Smooth muscle cell (in vitro differentiated cells): ENCODE measurements around the gene PCGF3. TPM values are rescaled to one million over a fixed set of nuclear protein-coding genes. Genes with fewer than 3 reads are reported as not detected.

ENCODE experiments used
- DNase-seq: peaks from one replicate; lab custom pipeline; 2025; ENCODE audit not compliant: unreplicated experiment; lab: John Stamatoyannopoulos, UW
- H2AFZ ChIP-seq: fragments of 200-600 bp; sonication (generic); 2 replicates; pipeline ENCODE4 v1.6.0; 2016; ENCODE audit warnings: antibody characterized with exemption, low read depth, mild to moderate bottlenecking
- H3F3A ChIP-seq: fragments of 200-600 bp; sonication (generic); 2 replicates; pipeline ENCODE4 v1.6.0; 2017; ENCODE audit warnings: antibody characterized with exemption, low read depth
- H3K27ac ChIP-seq: fragments of 200-600 bp; sonication (generic); 2 replicates; pipeline ENCODE4 v1.5.1; 2016; ENCODE audit warnings: low read depth, mild to moderate bottlenecking
- H3K27me3 ChIP-seq: fragments of 200-600 bp; sonication (generic); 2 replicates; pipeline ENCODE4 v1.6.1; 2016; ENCODE audit warnings: low read depth, mild to moderate bottlenecking
- H3K36me3 ChIP-seq: fragments of 200-600 bp; sonication (generic); 2 replicates; pipeline ENCODE4 v1.5.1; 2016; ENCODE audit warnings: low read depth
- H3K4me1 ChIP-seq: fragments of 200-600 bp; sonication (generic); 2 replicates; pipeline ENCODE4 v1.5.1; 2016; ENCODE audit warnings: low read depth
- H3K4me2 ChIP-seq: fragments of 200-600 bp; sonication (generic); 2 replicates; pipeline ENCODE4 v1.6.0; 2016; ENCODE audit warnings: mild to moderate bottlenecking
- H3K4me3 ChIP-seq: fragments of 200-600 bp; sonication (generic); 2 replicates; pipeline ENCODE4 v1.5.1; 2016; ENCODE audit warnings: mild to moderate bottlenecking
- H3K79me2 ChIP-seq: fragments of 200-600 bp; sonication (generic); 2 replicates; pipeline ENCODE4 v1.6.0; 2016; ENCODE audit warnings: low read depth, mild to moderate bottlenecking
- H3K9ac ChIP-seq: fragments of 200-600 bp; sonication (generic); 2 replicates; pipeline ENCODE4 v1.6.0; 2016; ENCODE audit warnings: low read depth
- H3K9me3 ChIP-seq: fragments of 200-600 bp; sonication (generic); replicated peaks from 2 replicates; pipeline ENCODE4 v1.5.1; 2016; ENCODE audit warnings: low read depth
- H4K20me1 ChIP-seq: fragments of 200-600 bp; sonication (generic); 2 replicates; pipeline ENCODE4 v1.6.0; 2016; ENCODE audit warnings: low read depth
- CTCF ChIP-seq: fragments of 200-600 bp; sonication (generic); IDR thresholded peaks from 2 replicates; pipeline ENCODE4 v1.5.1; 2017; ENCODE audit warnings: borderline replicate concordance, mild to moderate bottlenecking, antibody characterized with exemption; ENCODE audit not compliant: insufficient read depth, poor library complexity, severe bottlenecking
- WGBS: methylation state at CpG from one replicate; pipeline ENCODE4 v1.1.7; 2016; ENCODE audit warnings: low lambda C conversion rate; 5-methylcytosine and 5-hydroxymethylcytosine counted together
- polyA plus RNA-seq: library from polyadenylated mRNA; unstranded; fragments of >200 nt; fragmentation: Nextera tagmentation; extraction: Ambion mirVana; gene quantifications from 2 replicates; pipeline ENCODE4 v1.2.1, GENCODE V29; 2016
- total RNA-seq: library from RNA; depleted of rRNA; stranded (reverse); fragments of >200 nt; gene quantifications from 2 replicates; pipeline ENCODE4 v1.2.3, GENCODE V29; 2014

Gene PCGF3
- total and polyA plus RNA-seq, 2 experiments from 2014 or later: 29.6 to 45.4 TPM

- peak; percentile 94 for DNase-seq
- Histone ChIP-seq H3F3A (peaks cover 26% of the 10 kb centered on the region), H3K9ac (peak overlapping the region; percentile 98), H3K79me2 (peaks cover 48% of the 10 kb centered on the region), H3K4me2 (peak overlapping the region; percentile 94), H3K27me3 (peaks cover 26% of the 10 kb centered on the region), H2AFZ (peak overlapping the region; percentile 90), H3K36me3 (no peaks in the 10 kb centered on the region), H3K4me3 (peak overlapping the region; percentile 86), H4K20me1 (peaks cover 43% of the 10 kb centered on the region), H3K27ac (peak overlapping the region; percentile 94), H3K9me3 (no peaks in the 10 kb centered on the region), H3K4me1 (peaks cover 26% of the 10 kb centered on the region)
- no peak for TF ChIP-seq CTCF
- 1% methylated on average over 40 of the region's 57 CpGs for WGBS
Measured at GRCh38 chr4:781493-782216, 76.0 kb downstream of the PCGF3 start.

DNA sequence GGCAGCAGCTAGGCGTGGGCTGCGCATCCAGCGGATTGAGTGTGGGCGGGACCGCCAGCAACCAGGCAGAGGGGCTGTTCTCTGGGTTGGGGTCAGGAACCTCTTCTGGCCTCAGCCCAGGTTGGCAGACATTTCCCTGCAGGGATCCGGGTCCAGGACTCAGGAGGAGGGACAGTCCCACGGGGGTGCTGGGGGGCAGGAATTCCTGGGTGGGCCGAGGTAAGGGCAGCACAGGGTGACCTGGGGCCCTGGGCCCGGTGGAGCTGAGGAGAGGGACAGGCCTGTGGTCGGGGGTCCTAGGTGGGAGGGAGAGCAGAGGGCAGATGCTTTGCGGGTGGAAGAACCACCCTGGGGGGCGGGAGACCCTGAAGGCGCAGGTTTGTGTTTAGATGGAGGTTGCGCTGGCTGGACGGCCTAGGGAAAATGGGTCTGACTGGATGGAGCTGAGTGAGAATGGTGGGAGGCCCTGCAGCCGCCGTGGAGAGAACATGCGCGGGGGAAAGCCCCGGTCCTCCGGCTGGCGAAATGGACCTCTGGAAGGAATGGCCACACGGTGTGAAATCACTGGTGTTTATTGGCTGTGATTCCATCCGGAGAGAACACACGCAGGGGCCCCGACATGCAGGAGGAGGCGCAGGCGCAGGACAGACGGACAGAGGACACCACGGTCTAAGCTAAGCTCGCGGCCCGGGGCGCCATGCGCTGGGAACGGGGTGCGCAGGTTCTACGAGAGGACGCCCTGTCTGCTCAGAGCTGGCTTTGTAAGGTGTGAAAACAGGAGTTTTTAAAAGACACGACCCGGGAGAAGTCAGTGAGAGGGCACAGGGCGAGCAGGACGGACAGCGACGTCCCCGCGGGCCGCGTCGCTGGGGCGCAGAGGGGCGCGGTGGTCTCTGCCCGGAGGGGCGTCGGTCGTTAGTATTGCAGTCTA, 79.0 kb downstream of the PCGF3 start:
- Histone ChIP-seq H3F3A (peaks cover 8% of the 10 kb centered on the region), H3K27ac (no peak overlapping the region), H2AFZ (no peak overlapping the region), H3K36me3 (no peaks in the 10 kb centered on the region), H3K4me2 (peak overlapping the region; percentile 81), H3K79me2 (peaks cover 17% of the 10 kb centered on the region), H3K9ac (no peak overlapping the region), H4K20me1 (peaks cover 12% of the 10 kb centered on the region), H3K27me3 (peaks cover 45% of the 10 kb centered on the region), H3K4me3 (no peak overlapping the region), H3K4me1 (peaks cover 26% of the 10 kb centered on the region), H3K9me3 (no peaks in the 10 kb centered on the region)
- no peak for DNase-seq
- 54% methylated on average over 49 of the region's 57 CpGs for WGBS
- no peak for TF ChIP-seq CTCF

GRCh38 chr4:785332-786073, 79.9 kb downstream of the PCGF3 start:
- Histone ChIP-seq H4K20me1 (peaks cover 4% of the 10 kb centered on the region), H3K79me2 (peaks cover 9% of the 10 kb centered on the region), H2AFZ (no peak overlapping the region), H3K27me3 (peaks cover 45% of the 10 kb centered on the region), H3K4me2 (peak overlapping the region; percentile 81), H3F3A (peaks cover 4% of the 10 kb centered on the region), H3K36me3 (no peaks in the 10 kb centered on the region), H3K4me1 (peaks cover 19% of the 10 kb centered on the region), H3K9me3 (no peaks in the 10 kb centered on the region), H3K4me3 (peak overlapping the region; percentile 35), H3K27ac (no peak overlapping the region), H3K9ac (no peak overlapping the region)
- no peak for DNase-seq
- no peak for TF ChIP-seq CTCF
- WGBS: 14% methylated on average over 42 of the region's 57 CpGs
